Measurements from ENCODE around the gene FBN1. TPM values are rescaled to one million over a fixed set of nuclear protein-coding genes. Genes with fewer than 3 reads are reported as not detected.

The FBN1 gene
- total and polyA plus RNA-seq, 10 of the 15 experiments (the other 5 are each of a cell fraction or from before 2014, with no cell fraction given): 2.2 to 15.3 (median 7.0) TPM

- FAIRE-seq (no peak), DNase-seq (ENCODE audit: low read depth, low spot score) (no peak), ATAC-seq (no peak)
- 90% methylated on average over 3 of the region's 3 CpGs for WGBS (ENCODE audit: insufficient coverage, insufficient replicate concordance, low lambda C conversion rate, missing lambda C conversion rate)
- ChIA-PET POLR2A (no interaction called here), SMC1A (ENCODE audit: uncharacterized antibody, unreplicated experiment) (no interaction called here), CTCF (interaction anchor here (7.3 kb wide), 1 partner anchor 286 kb away, joined by 88 read pairs; no protein-coding TSS in a partner anchor), RAD21 (ENCODE audit: unreplicated experiment) (interaction anchor here (1.0 to 1.7 kb wide), 2 partner anchors 47 to 284 kb away, joined by 3 to 8 read pairs; no protein-coding TSS in a partner anchor)
- peak overlapping the region; percentile 79; the same call in 1 of the 2 replicates for H3K4me3 ChIP-seq
- no peaks in the 10 kb centered on the region for H3K36me3 ChIP-seq (ENCODE audit: control insufficient read depth in 2 of 2, insufficient read depth in 2 of 2, low read length in 1 of 2)
- no peak for TF ChIP-seq NBN (IDR thresholded peaks at IDR 0.05)
- TF ChIP-seq ESRRA (IDR thresholded peaks at IDR 0.05; ENCODE audit: low read length): no peak
- TF ChIP-seq NR2C1 (IDR thresholded peaks at IDR 0.05): no peak
- TF ChIP-seq EGR1 (IDR thresholded peaks at IDR 0.05; ENCODE audit: borderline replicate concordance in 1 of 2, low read depth in 2 of 2, low read length in 2 of 2): no peak
- no peak for TF ChIP-seq SMAD5 (IDR thresholded peaks at IDR 0.05; ENCODE audit: low read depth)
- TF ChIP-seq CBFB (IDR thresholded peaks at IDR 0.05; ENCODE audit: low read depth): no peak
- TF ChIP-seq CREB1 (IDR thresholded peaks at IDR 0.05; ENCODE audit: low read depth): no peak
- TF ChIP-seq CBX3 (IDR thresholded peaks at IDR 0.05; ENCODE audit: borderline replicate concordance, low read depth): no peak
- TF ChIP-seq, protein P1, sequence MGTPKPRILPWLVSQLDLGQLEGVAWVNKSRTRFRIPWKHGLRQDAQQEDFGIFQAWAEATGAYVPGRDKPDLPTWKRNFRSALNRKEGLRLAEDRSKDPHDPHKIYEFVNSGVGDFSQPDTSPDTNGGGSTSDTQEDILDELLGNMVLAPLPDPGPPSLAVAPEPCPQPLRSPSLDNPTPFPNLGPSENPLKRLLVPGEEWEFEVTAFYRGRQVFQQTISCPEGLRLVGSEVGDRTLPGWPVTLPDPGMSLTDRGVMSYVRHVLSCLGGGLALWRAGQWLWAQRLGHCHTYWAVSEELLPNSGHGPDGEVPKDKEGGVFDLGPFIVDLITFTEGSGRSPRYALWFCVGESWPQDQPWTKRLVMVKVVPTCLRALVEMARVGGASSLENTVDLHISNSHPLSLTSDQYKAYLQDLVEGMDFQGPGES (IDR thresholded peaks at IDR 0.05): no peak
- no peak for TF ChIP-seq KDM1A (IDR thresholded peaks at IDR 0.05; ENCODE audit: borderline replicate concordance)
- TF ChIP-seq ZNF622 (IDR thresholded peaks at IDR 0.05): no peak
- no peak for TF ChIP-seq RCOR1 (conservative IDR thresholded peaks at IDR 0.05; ENCODE audit: low read depth, low read length)
- TF ChIP-seq SIN3A (IDR thresholded peaks at IDR 0.05; ENCODE audit: low read depth, low read length): no peak
- TF ChIP-seq MTA2 (IDR thresholded peaks at IDR 0.05; ENCODE audit: low read depth): no peak
- no peak for TF ChIP-seq EED (IDR thresholded peaks at IDR 0.05; ENCODE audit: low read depth)
- TF ChIP-seq FOS (IDR thresholded peaks at IDR 0.05; ENCODE audit: borderline replicate concordance, extremely low read depth, insufficient read length): no peak
- peak overlapping the region; percentile 31; the same call in 1 of the 2 replicates for H3K9ac ChIP-seq (ENCODE audit: control insufficient read depth, insufficient read depth, low read length)
- TSS peak; percentile 48 for BruUV-seq (replicated peaks)
- 0 out of 2 replicates have a peak overlapping the region, but pooled peaks have one; percentile 18 for H3K27ac ChIP-seq (ENCODE audit: control insufficient read depth, insufficient read depth)
- in situ Hi-C loops (cut with MboI): no loop called here
- H3K4me1 ChIP-seq (ENCODE audit: control insufficient read depth, insufficient read depth, low read length): peaks cover 8% of the 10 kb centered on the region; the same call in 1 of the 2 replicates
- no peaks in the 10 kb centered on the region for H3K27me3 ChIP-seq (replicated peaks in 1 of 2; ENCODE audit: control insufficient read depth in 2 of 2, insufficient read depth in 2 of 2, low read length in 1 of 2)
- H2AFZ ChIP-seq (ENCODE audit: control insufficient read depth, low read depth, low read length): no peak overlapping the region
- intact Hi-C loops (cut with micrococcal nuclease; ENCODE audit: unreplicated experiment): loop anchor here (5.0 kb wide), 1 partner anchor 141 kb away; no protein-coding TSS in a partner anchor
- H3K9me3 ChIP-seq (replicated peaks; ENCODE audit: control insufficient read depth, insufficient read depth, low read length): no peaks in the 10 kb centered on the region
- no peaks in the 10 kb centered on the region for H4K20me1 ChIP-seq (ENCODE audit: control insufficient read depth, insufficient read depth)
- H3K79me2 ChIP-seq (ENCODE audit: control insufficient read depth, insufficient read depth, low read length): peaks cover 13% of the 10 kb centered on the region
- H3K4me2 ChIP-seq (ENCODE audit: control insufficient read depth, insufficient read depth): peak overlapping the region; percentile 81; the same call in 1 of the 2 replicates
These were observed 2.3 kb downstream of the FBN1 start for GRCh38 chr15:48643206-48643605.
